ENCODE results near the gene KRT73.

Gene KRT73

DNA sequence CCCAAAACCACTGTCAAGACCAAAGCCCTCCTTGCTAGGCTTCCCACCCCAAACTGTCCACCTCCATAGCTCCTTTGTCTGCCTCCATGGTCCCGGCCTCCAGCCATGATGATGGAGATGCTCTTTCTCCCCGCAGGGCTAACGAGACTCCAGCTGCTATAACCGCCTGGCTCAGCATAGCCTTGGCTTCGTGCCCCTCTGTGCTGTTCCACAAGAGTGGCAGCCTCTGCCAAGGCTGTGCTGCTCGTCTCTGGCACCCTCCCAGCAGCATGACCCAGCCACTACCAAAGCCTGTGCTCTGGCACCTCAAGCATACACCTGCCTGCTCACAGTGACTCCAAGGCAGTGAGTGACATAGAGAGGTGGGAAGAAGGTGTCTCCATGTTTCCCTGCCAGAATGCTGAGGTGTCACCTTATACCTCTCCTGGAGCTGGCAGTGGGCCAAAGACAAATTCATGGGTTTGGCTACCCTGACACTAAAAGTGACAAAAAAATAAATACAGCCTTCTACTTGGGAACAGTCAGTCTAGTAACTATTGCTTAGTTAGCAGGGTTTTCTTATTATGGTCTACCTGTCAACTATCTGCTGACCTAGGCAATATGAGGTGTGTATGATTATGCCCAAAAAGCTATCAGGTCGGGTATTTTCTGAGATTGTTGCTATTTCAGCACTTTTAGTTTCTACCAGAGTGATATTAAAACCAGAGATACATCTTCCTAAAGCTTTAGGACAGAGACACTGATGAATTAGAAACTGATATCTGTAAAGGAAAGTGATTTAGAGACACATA is 16.1 kb upstream of the KRT73 start:
- no peak for DNase-seq (ENCODE audit: low read depth)
- H3K4me3 ChIP-seq (ENCODE audit: control insufficient read depth, low read depth, low read length): no peak overlapping the region
- TF ChIP-seq CTCF (IDR thresholded peaks at IDR 0.05; ENCODE audit: control insufficient read depth, insufficient read depth, low read depth, low read length, missing control alignments): no peak

DNA sequence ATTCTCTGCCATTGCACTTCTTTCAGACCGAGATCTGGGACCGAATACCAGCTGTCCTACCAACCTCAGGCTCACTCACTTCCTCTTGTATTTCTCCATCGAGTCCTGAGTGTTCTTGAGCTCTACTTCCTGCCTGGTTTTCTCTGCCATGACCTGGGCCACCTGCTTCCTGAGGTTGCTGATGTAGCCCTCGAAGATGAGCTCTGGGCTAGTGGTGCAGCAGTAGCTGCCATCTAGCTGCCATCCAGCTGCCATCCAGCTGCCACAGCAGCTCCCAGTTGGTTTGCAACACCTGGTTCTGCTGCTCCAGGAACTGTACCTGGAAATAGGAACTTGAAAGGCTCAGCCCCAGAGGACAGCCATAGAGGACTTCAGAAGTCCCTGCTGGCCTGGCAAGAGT is 15.0 kb upstream of the KRT73 start:
- TF ChIP-seq CTCF (IDR thresholded peaks at IDR 0.05; ENCODE audit: control insufficient read depth, insufficient read depth, low read depth, low read length, missing control alignments): no peak
- H3K4me3 ChIP-seq (ENCODE audit: control insufficient read depth, low read depth, low read length): no peak overlapping the region
- no peak for DNase-seq (ENCODE audit: low read depth)

GRCh38 chr12:52632656-52633055 is 14.3 kb upstream of the KRT73 start:
- DNase-seq (ENCODE audit: low read depth): no peak
- H3K4me3 ChIP-seq (ENCODE audit: control insufficient read depth, low read depth, low read length): no peak overlapping the region
- no peak for TF ChIP-seq CTCF (IDR thresholded peaks at IDR 0.05; ENCODE audit: control insufficient read depth, insufficient read depth, low read depth, low read length, missing control alignments)

DNA sequence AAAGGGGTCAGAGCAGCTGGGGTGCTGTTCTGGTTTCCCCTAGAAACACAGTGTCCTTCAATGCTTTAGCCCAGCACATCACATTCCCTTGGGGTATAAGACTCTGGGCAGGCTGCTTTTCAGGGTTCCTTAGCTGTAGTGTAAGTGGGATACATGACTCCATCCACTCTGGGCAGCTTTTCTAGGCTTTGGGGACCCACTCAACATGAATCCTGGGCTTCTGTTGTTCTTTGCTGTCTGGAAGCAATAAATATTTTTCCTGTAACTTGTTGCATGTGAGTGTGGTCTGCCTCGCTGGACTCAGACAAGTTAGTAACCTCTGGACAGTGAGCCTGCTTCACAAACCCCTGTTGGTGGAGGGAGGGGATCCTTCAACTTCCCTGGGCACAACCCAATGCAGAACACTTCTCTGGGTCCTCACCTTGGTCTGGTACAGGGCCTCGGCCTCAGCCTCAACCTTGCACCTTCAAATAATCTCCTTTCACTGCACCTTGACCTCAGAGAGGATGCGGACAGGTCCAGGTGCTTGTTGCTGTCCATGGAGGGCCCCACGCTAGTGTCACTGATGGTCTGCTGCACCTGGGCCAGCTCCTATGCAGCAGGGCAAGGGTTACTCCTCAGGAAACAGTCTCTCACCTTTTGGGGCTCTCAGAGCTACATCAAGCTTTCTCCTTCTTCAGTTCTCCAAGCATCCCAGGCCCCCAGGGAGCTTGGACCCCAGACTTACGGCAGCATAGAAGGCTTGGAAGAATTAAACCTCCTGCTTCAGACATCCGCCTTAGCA is 13.5 kb upstream of the KRT73 start:
- no peak for TF ChIP-seq CTCF (IDR thresholded peaks at IDR 0.05; ENCODE audit: control insufficient read depth, insufficient read depth, low read depth, low read length, missing control alignments)
- no peak for DNase-seq (ENCODE audit: low read depth)
- no peak overlapping the region for H3K4me3 ChIP-seq (ENCODE audit: control insufficient read depth, low read depth, low read length)

GRCh38 chr12:52631264-52631663 is 12.9 kb upstream of the KRT73 start:
- DNase-seq (ENCODE audit: low read depth): no peak
- H3K4me3 ChIP-seq (ENCODE audit: control insufficient read depth, low read depth, low read length): no peak overlapping the region
- no peak for TF ChIP-seq CTCF (IDR thresholded peaks at IDR 0.05; ENCODE audit: control insufficient read depth, insufficient read depth, low read depth, low read length, missing control alignments)

GRCh38 chr12:52630599-52631200 is 12.3 kb upstream of the KRT73 start:
- DNase-seq (ENCODE audit: low read depth): no peak
- no peak for TF ChIP-seq CTCF (IDR thresholded peaks at IDR 0.05; ENCODE audit: control insufficient read depth, insufficient read depth, low read depth, low read length, missing control alignments)

More at GRCh38 chr12:52630599-52631200, 12.3 kb upstream of the KRT73 start:
- H3K4me3 ChIP-seq (ENCODE audit: control insufficient read depth, low read depth, low read length): no peak overlapping the region

All from AG09309 (cell line).